Measurements from ENCODE around the gene CNTN1.

Gene CNTN1

DNA sequence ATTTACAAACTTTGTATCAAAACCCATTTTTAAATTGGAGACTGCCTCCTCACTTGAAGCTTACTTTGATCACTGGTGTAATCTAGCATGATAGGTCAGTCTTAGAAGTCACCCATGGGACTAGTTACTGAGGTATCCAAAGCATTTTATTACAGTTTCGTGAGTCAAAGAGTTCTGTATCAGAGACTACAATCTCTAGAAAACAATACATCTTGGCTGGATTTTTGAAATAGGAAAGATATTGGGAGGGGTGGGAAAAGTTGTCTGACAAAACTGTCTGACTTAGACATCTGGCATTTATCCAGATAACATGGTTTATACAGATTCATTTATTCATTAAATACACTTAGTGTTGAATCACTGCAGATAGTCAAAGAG, 322.4 kb downstream of the CNTN1 start:
- H4K8ac ChIP-seq (ENCODE audit: low read depth, low read length) = no peak overlapping the region
- H2AK5ac ChIP-seq (ENCODE audit: low read length) = no peak overlapping the region
- H3K4me3 ChIP-seq (ENCODE audit: low read length) = no peak overlapping the region
- no CpG with 5 or more reads among the region's 1 CpG for WGBS (ENCODE audit: extremely low coverage, insufficient coverage, low lambda C conversion rate)
- no peak overlapping the region for H3K4ac ChIP-seq (ENCODE audit: low read depth, low read length)
- no peak overlapping the region for H2BK15ac ChIP-seq (replicated peaks; ENCODE audit: low read depth)
- H3K27ac ChIP-seq (ENCODE audit: low read depth, low read length) = no peak overlapping the region
- H3K79me2 ChIP-seq (ENCODE audit: control insufficient read depth, insufficient read depth, low read length) = no peaks in the 10 kb centered on the region
- no peaks in the 10 kb centered on the region for H3K27me3 ChIP-seq (ENCODE audit: insufficient read depth, low read length, poor library complexity)
- no peak overlapping the region for H3K4me2 ChIP-seq (ENCODE audit: low read length)
- H3K23ac ChIP-seq (ENCODE audit: low read length) = no peak overlapping the region
- H2BK120ac ChIP-seq (ENCODE audit: low read depth, low read length) = no peak overlapping the region
- H4K5ac ChIP-seq (ENCODE audit: low read length) = no peak overlapping the region
- H3K18ac ChIP-seq (ENCODE audit: low read length) = no peak overlapping the region
- no peaks in the 10 kb centered on the region for H3K36me3 ChIP-seq (ENCODE audit: control insufficient read depth, insufficient read depth, low read length)
- H3K56ac ChIP-seq (ENCODE audit: low read length) = no peak overlapping the region
- no peak for DNase-seq
- no peak overlapping the region for H2BK5ac ChIP-seq (ENCODE audit: low read length)
- no peaks in the 10 kb centered on the region for H3K79me1 ChIP-seq (ENCODE audit: low read length)
- no peak overlapping the region for H3K9ac ChIP-seq (ENCODE audit: low read length)
- H3K4me1 ChIP-seq (ENCODE audit: control insufficient read depth, low read depth, low read length) = no peaks in the 10 kb centered on the region

GRCh38 chr12:41018010-41018409, 325.8 kb downstream of the CNTN1 start:
- Histone ChIP-seq H3K27me3 (ENCODE audit: insufficient read depth, low read length, poor library complexity) (no peaks in the 10 kb centered on the region), H2BK120ac (ENCODE audit: low read depth, low read length) (no peak overlapping the region), H3K36me3 (ENCODE audit: control insufficient read depth, insufficient read depth, low read length) (no peaks in the 10 kb centered on the region), H2AK5ac (ENCODE audit: low read length) (no peak overlapping the region), H3K27ac (ENCODE audit: low read depth, low read length) (no peak overlapping the region), H3K9ac (ENCODE audit: low read length) (no peak overlapping the region), H2BK15ac (replicated peaks; ENCODE audit: low read depth) (no peak overlapping the region), H4K8ac (ENCODE audit: low read depth, low read length) (no peak overlapping the region), H3K79me2 (ENCODE audit: control insufficient read depth, insufficient read depth, low read length) (no peaks in the 10 kb centered on the region), H3K4me3 (ENCODE audit: low read length) (no peak overlapping the region), H3K4ac (ENCODE audit: low read depth, low read length) (no peak overlapping the region), H3K56ac (ENCODE audit: low read length) (no peak overlapping the region), H4K5ac (ENCODE audit: low read length) (no peak overlapping the region), H3K23ac (ENCODE audit: low read length) (no peak overlapping the region), H2BK5ac (ENCODE audit: low read length) (no peak overlapping the region), H3K4me2 (ENCODE audit: low read length) (no peak overlapping the region), H3K18ac (ENCODE audit: low read length) (no peak overlapping the region), H3K79me1 (ENCODE audit: low read length) (no peaks in the 10 kb centered on the region), H3K4me1 (ENCODE audit: control insufficient read depth, low read depth, low read length) (no peaks in the 10 kb centered on the region)
- DNase-seq = no peak
- WGBS (ENCODE audit: extremely low coverage, insufficient coverage, low lambda C conversion rate) = no CpG with 5 or more reads among the region's 5 CpGs

DNA sequence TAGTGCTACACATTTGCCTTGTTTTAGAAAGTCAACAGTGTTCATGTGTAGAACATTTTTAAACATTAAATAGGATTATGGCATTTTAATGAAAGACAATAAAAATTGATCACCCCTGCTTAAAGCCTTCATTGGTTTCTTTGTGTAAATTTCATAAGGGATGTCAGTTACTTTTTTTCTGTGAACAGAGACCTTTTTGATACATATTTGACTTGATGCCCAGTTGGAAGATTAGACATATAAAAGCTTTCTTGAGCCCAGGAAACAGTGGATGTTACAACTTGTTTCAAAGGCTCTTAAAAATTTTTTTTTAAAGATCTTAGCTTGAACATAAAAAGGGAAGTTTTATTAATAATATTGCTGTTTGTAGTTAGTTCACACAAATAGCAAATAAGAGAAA, 327.2 kb downstream of the CNTN1 start:
- no peak overlapping the region for H3K27ac ChIP-seq (ENCODE audit: low read depth, low read length)
- H3K56ac ChIP-seq (ENCODE audit: low read length) = no peak overlapping the region
- H3K9ac ChIP-seq (ENCODE audit: low read length) = no peak overlapping the region
- no peaks in the 10 kb centered on the region for H3K4me1 ChIP-seq (ENCODE audit: control insufficient read depth, low read depth, low read length)
- H3K23ac ChIP-seq (ENCODE audit: low read length) = no peak overlapping the region
- H2BK15ac ChIP-seq (replicated peaks; ENCODE audit: low read depth) = no peak overlapping the region
- H3K4ac ChIP-seq (ENCODE audit: low read depth, low read length) = no peak overlapping the region
- no peaks in the 10 kb centered on the region for H3K79me2 ChIP-seq (ENCODE audit: control insufficient read depth, insufficient read depth, low read length)
- no peak overlapping the region for H2AK5ac ChIP-seq (ENCODE audit: low read length)
- no peaks in the 10 kb centered on the region for H3K27me3 ChIP-seq (ENCODE audit: insufficient read depth, low read length, poor library complexity)
- no peak overlapping the region for H3K18ac ChIP-seq (ENCODE audit: low read length)
- H3K4me2 ChIP-seq (ENCODE audit: low read length) = no peak overlapping the region
- H2BK120ac ChIP-seq (ENCODE audit: low read depth, low read length) = no peak overlapping the region
- H3K36me3 ChIP-seq (ENCODE audit: control insufficient read depth, insufficient read depth, low read length) = no peaks in the 10 kb centered on the region
- no peak overlapping the region for H2BK5ac ChIP-seq (ENCODE audit: low read length)
- no peak overlapping the region for H4K5ac ChIP-seq (ENCODE audit: low read length)
- H3K79me1 ChIP-seq (ENCODE audit: low read length) = no peaks in the 10 kb centered on the region
- DNase-seq = no peak
- H3K4me3 ChIP-seq (ENCODE audit: low read length) = no peak overlapping the region
- H4K8ac ChIP-seq (ENCODE audit: low read depth, low read length) = no peak overlapping the region

GRCh38 chr12:41023836-41024235, 331.6 kb downstream of the CNTN1 start:
- Histone ChIP-seq H3K27me3 (ENCODE audit: insufficient read depth, low read length, poor library complexity) (no peaks in the 10 kb centered on the region), H2BK5ac (ENCODE audit: low read length) (no peak overlapping the region), H3K23ac (ENCODE audit: low read length) (no peak overlapping the region), H3K79me1 (ENCODE audit: low read length) (no peaks in the 10 kb centered on the region), H3K4me1 (ENCODE audit: control insufficient read depth, low read depth, low read length) (no peaks in the 10 kb centered on the region), H3K9ac (ENCODE audit: low read length) (no peak overlapping the region), H3K79me2 (ENCODE audit: control insufficient read depth, insufficient read depth, low read length) (no peaks in the 10 kb centered on the region), H2AK5ac (ENCODE audit: low read length) (no peak overlapping the region), H3K4me3 (ENCODE audit: low read length) (no peak overlapping the region), H3K36me3 (ENCODE audit: control insufficient read depth, insufficient read depth, low read length) (no peaks in the 10 kb centered on the region), H3K4me2 (ENCODE audit: low read length) (no peak overlapping the region), H3K18ac (ENCODE audit: low read length) (no peak overlapping the region), H3K27ac (ENCODE audit: low read depth, low read length) (no peak overlapping the region), H4K5ac (ENCODE audit: low read length) (no peak overlapping the region), H3K56ac (ENCODE audit: low read length) (no peak overlapping the region), H4K8ac (ENCODE audit: low read depth, low read length) (no peak overlapping the region), H2BK15ac (replicated peaks; ENCODE audit: low read depth) (no peak overlapping the region), H3K4ac (ENCODE audit: low read depth, low read length) (no peak overlapping the region), H2BK120ac (ENCODE audit: low read depth, low read length) (no peak overlapping the region)
- no peak for DNase-seq
- WGBS (ENCODE audit: extremely low coverage, insufficient coverage, low lambda C conversion rate) = no CpG with 5 or more reads among the region's 1 CpG

- Histone ChIP-seq H3K36me3 (ENCODE audit: control insufficient read depth, insufficient read depth, low read length) (no peaks in the 10 kb centered on the region), H4K8ac (ENCODE audit: low read depth, low read length) (no peak overlapping the region), H3K18ac (ENCODE audit: low read length) (no peak overlapping the region), H3K27me3 (ENCODE audit: insufficient read depth, low read length, poor library complexity) (no peaks in the 10 kb centered on the region), H4K5ac (ENCODE audit: low read length) (no peak overlapping the region), H3K4me2 (ENCODE audit: low read length) (no peak overlapping the region), H3K4me1 (ENCODE audit: control insufficient read depth, low read depth, low read length) (no peaks in the 10 kb centered on the region), H2BK5ac (ENCODE audit: low read length) (no peak overlapping the region), H3K56ac (ENCODE audit: low read length) (no peak overlapping the region), H3K9ac (ENCODE audit: low read length) (no peak overlapping the region), H3K79me2 (ENCODE audit: control insufficient read depth, insufficient read depth, low read length) (no peaks in the 10 kb centered on the region), H2AK5ac (ENCODE audit: low read length) (no peak overlapping the region), H3K4me3 (ENCODE audit: low read length) (no peak overlapping the region), H2BK15ac (replicated peaks; ENCODE audit: low read depth) (no peak overlapping the region), H2BK120ac (ENCODE audit: low read depth, low read length) (no peak overlapping the region), H3K27ac (ENCODE audit: low read depth, low read length) (no peak overlapping the region), H3K4ac (ENCODE audit: low read depth, low read length) (no peak overlapping the region), H3K79me1 (ENCODE audit: low read length) (no peaks in the 10 kb centered on the region), H3K23ac (ENCODE audit: low read length) (no peak overlapping the region)
- DNase-seq = no peak
- WGBS (ENCODE audit: extremely low coverage, insufficient coverage, low lambda C conversion rate) = no CpG with 5 or more reads among the region's 1 CpG
Measured at GRCh38 chr12:41026151-41026550, 333.9 kb downstream of the CNTN1 start.

DNA sequence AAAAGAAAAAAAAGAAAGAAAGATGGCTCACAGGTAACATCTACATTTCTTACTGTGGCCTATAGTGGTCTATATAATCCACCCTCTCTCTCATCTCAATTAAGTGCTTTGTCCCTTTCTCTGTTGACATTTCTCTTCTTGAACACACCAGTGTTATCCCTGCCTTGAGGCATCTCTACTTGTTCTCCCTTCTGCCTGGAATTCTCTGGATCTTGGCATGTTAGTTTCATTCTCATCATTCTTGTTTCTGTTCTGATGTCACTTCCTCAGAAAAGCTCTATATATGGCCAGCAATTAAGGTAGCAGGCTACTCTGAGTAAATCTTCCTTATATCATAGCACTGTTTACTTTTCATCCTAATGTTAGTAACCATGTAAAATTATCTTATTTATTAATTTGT, 340.1 kb downstream of the CNTN1 start:
- H3K9ac ChIP-seq (ENCODE audit: low read length) = no peak overlapping the region
- H3K27me3 ChIP-seq (ENCODE audit: insufficient read depth, low read length, poor library complexity) = no peaks in the 10 kb centered on the region
- H2AK5ac ChIP-seq (ENCODE audit: low read length) = no peak overlapping the region
- no peak overlapping the region for H4K5ac ChIP-seq (ENCODE audit: low read length)
- no peak overlapping the region for H3K23ac ChIP-seq (ENCODE audit: low read length)
- no peaks in the 10 kb centered on the region for H3K79me2 ChIP-seq (ENCODE audit: control insufficient read depth, insufficient read depth, low read length)
- H2BK120ac ChIP-seq (ENCODE audit: low read depth, low read length) = no peak overlapping the region
- H3K79me1 ChIP-seq (ENCODE audit: low read length) = no peaks in the 10 kb centered on the region
- H3K4me3 ChIP-seq (ENCODE audit: low read length) = no peak overlapping the region
- no peaks in the 10 kb centered on the region for H3K4me1 ChIP-seq (ENCODE audit: control insufficient read depth, low read depth, low read length)
- no peak overlapping the region for H3K4me2 ChIP-seq (ENCODE audit: low read length)
- DNase-seq = no peak
- H3K36me3 ChIP-seq (ENCODE audit: control insufficient read depth, insufficient read depth, low read length) = no peaks in the 10 kb centered on the region
- H3K18ac ChIP-seq (ENCODE audit: low read length) = no peak overlapping the region
- H4K8ac ChIP-seq (ENCODE audit: low read depth, low read length) = no peak overlapping the region
- no peak overlapping the region for H3K4ac ChIP-seq (ENCODE audit: low read depth, low read length)
- H3K27ac ChIP-seq (ENCODE audit: low read depth, low read length) = no peak overlapping the region
- H2BK15ac ChIP-seq (replicated peaks; ENCODE audit: low read depth) = no peak overlapping the region
- H3K56ac ChIP-seq (ENCODE audit: low read length) = no peak overlapping the region
- H2BK5ac ChIP-seq (ENCODE audit: low read length) = no peak overlapping the region
